IMR-90 (cell line): ENCODE measurements around the gene STPG4. TPM values are rescaled to one million over a fixed set of nuclear protein-coding genes. Genes with fewer than 3 reads are reported as not detected.
A peak's percentile ranks its signal among the peaks of the same experiment; 100 is the strongest.

Experiments
- ATAC-seq: fragments of 200-7000 bp; cut with Tn5 transposase; 2 replicates; pipeline ENCODE4 v1.9.1; 2020; ENCODE audit warnings: low read depth, mild to moderate bottlenecking, moderate library complexity
- BruUV-seq: library from RNA; stranded (reverse); fragments of 400-500 nt; replicated peaks from 2 replicates; lab custom pipeline; 2021; lab: Mats Ljungman, UMichigan
- CTCF ChIA-PET: fragments of 300-600 bp; formaldehyde crosslinking; extraction: SDS; loops from one replicate; lab custom pipeline; 2021; ENCODE audit warnings: antibody characterized with exemption; lab: Yijun Ruan, JAX
- POLR2A ChIA-PET: fragments of 300-600 bp; sonication (Branson Sonifier 250); formaldehyde crosslinking; loops from one replicate; lab custom pipeline; 2022; ENCODE audit warnings: antibody characterized with exemption; ENCODE audit not compliant: unreplicated experiment; lab: Charles Lee
- DNase-seq: peaks from one replicate; pipeline ENCODE4 v3.0.0; 2013
- H2AFZ ChIP-seq: replicated peaks from 2 replicates; pipeline ENCODE3; 2013; ENCODE audit warnings: low read length, mild to moderate bottlenecking; ENCODE audit not compliant: poor library complexity
- H2AK5ac ChIP-seq: 2 replicates; pipeline ENCODE4 v1.6.1; 2013; ENCODE audit warnings: low read depth, low read length, inconsistent platforms
- H2AK9ac ChIP-seq: replicated peaks from 2 replicates; pipeline ENCODE3; 2013; ENCODE audit warnings: mild to moderate bottlenecking, low read depth, low read length, moderate library complexity; ENCODE audit not compliant: poor library complexity
- H2BK120ac ChIP-seq: 2 replicates; pipeline ENCODE4 v1.6.1; 2013; ENCODE audit warnings: low read depth, low read length, inconsistent platforms
- H2BK15ac ChIP-seq: 3 replicates; pipeline ENCODE4 v1.6.1; 2013; ENCODE audit warnings: low read depth, low read length, inconsistent platforms
- H2BK20ac ChIP-seq: 2 replicates; pipeline ENCODE4 v1.6.1; 2013; ENCODE audit warnings: low read depth, mild to moderate bottlenecking, inconsistent platforms, low read length, moderate library complexity
- H2BK5ac ChIP-seq: 2 replicates; pipeline ENCODE4 v1.6.1; 2013; ENCODE audit warnings: mild to moderate bottlenecking, low read depth, low read length, inconsistent platforms; ENCODE audit not compliant: poor library complexity, severe bottlenecking
- H3K14ac ChIP-seq: replicated peaks from 2 replicates; pipeline ENCODE4 v1.6.1; 2013; ENCODE audit warnings: low read depth, low read length, inconsistent platforms
- H3K18ac ChIP-seq: 2 replicates; pipeline ENCODE4 v1.6.1; 2013; ENCODE audit warnings: low read depth, low read length, control low read depth
- H3K23ac ChIP-seq: 2 replicates; pipeline ENCODE4 v1.6.1; 2013; ENCODE audit warnings: low read depth, low read length, inconsistent platforms
- H3K27ac ChIP-seq: 2 replicates; pipeline ENCODE4 v1.5.1; 2013; ENCODE audit warnings: mild to moderate bottlenecking, control low read depth, low read length; ENCODE audit not compliant: insufficient read depth
- H3K27me3 ChIP-seq: 2 replicates; pipeline ENCODE4 v1.6.1; 2013; ENCODE audit warnings: low read length; ENCODE audit not compliant: control insufficient read depth, insufficient read depth
- H3K36me3 ChIP-seq: 2 replicates; pipeline ENCODE4 v1.6.1; 2013; ENCODE audit warnings: low read length, mixed read lengths; ENCODE audit not compliant: control insufficient read depth, insufficient read depth
- H3K4ac ChIP-seq: 2 replicates; pipeline ENCODE4 v1.6.1; 2013; ENCODE audit warnings: low read depth, low read length, inconsistent platforms
- H3K4me1 ChIP-seq: 2 replicates; pipeline ENCODE4 v1.6.1; 2013; ENCODE audit warnings: low read length, mixed read lengths; ENCODE audit not compliant: control insufficient read depth, insufficient read depth
- H3K4me2 ChIP-seq: 2 replicates; pipeline ENCODE4 v1.6.1; 2013; ENCODE audit warnings: low read depth, mild to moderate bottlenecking, control low read depth, low read length, moderate library complexity
- H3K4me3 ChIP-seq: 2 replicates; pipeline ENCODE4 v1.5.1; 2013; ENCODE audit warnings: low read depth, mild to moderate bottlenecking, control low read depth, low read length, moderate library complexity; ENCODE audit not compliant: insufficient read depth
- H3K56ac ChIP-seq: 2 replicates; pipeline ENCODE4 v1.6.1; 2013; ENCODE audit warnings: low read length, inconsistent platforms; ENCODE audit not compliant: insufficient read depth; ENCODE audit errors: extremely low read depth
- H3K79me1 ChIP-seq, 2 experiments: 2 replicates each; pipeline ENCODE4 v1.6.1; 2013; ENCODE audit warnings: low read length in 2 of 2, inconsistent platforms in 1 of 2, low read depth in 1 of 2
- H3K9ac ChIP-seq: 2 replicates; pipeline ENCODE4 v1.6.1; 2013; ENCODE audit warnings: low read depth, low read length, control low read depth
- H3K9me1 ChIP-seq: 2 replicates; pipeline ENCODE4 v1.6.1; 2013; ENCODE audit warnings: low read length, inconsistent platforms; ENCODE audit not compliant: insufficient read depth
- H3K9me3 ChIP-seq: 2 replicates; pipeline ENCODE4 v1.6.1; 2013; ENCODE audit warnings: low read length; ENCODE audit not compliant: control insufficient read depth, insufficient read depth
- H4K20me1 ChIP-seq: 2 replicates; pipeline ENCODE4 v1.6.1; 2013; ENCODE audit warnings: low read length, inconsistent platforms; ENCODE audit not compliant: insufficient read depth
- H4K5ac ChIP-seq: 2 replicates; pipeline ENCODE4 v1.6.1; 2013; ENCODE audit warnings: mild to moderate bottlenecking, low read depth, low read length, control low read depth
- H4K8ac ChIP-seq, 2 experiments: 2 replicates each; pipeline ENCODE4 v1.6.1; 2013; ENCODE audit warnings: low read depth in 2 of 2, low read length in 2 of 2, control low read depth in 1 of 2, inconsistent platforms in 1 of 2
- H4K91ac ChIP-seq: 2 replicates; pipeline ENCODE4 v1.6.1; 2013; ENCODE audit warnings: low read depth, low read length, inconsistent platforms; ENCODE audit not compliant: insufficient read depth
- BHLHE40 ChIP-seq: fragments of 150-350 bp; IDR thresholded peaks from 2 replicates; pipeline ENCODE4 v1.6.1; 2016; ENCODE audit warnings: mild to moderate bottlenecking, low read depth, low read length
- CEBPB ChIP-seq: IDR thresholded peaks from 2 replicates; pipeline ENCODE4 v1.6.1; 2012; ENCODE audit warnings: low read depth, low read length, improper control_type of control experiment
- CHD1 ChIP-seq: IDR thresholded peaks from 2 replicates; pipeline ENCODE4 v1.6.1; 2012; ENCODE audit warnings: low read depth, low read length, improper control_type of control experiment
- ELK1 ChIP-seq: fragments of 150-350 bp; IDR thresholded peaks from 2 replicates; pipeline ENCODE4 v1.6.1; 2016; ENCODE audit warnings: low read depth, mild to moderate bottlenecking, low read length, moderate library complexity, borderline replicate concordance
- FOS ChIP-seq: fragments of 150-350 bp; IDR thresholded peaks from 2 replicates; pipeline ENCODE4 v1.6.1; 2016; ENCODE audit warnings: low read depth, low read length
- NFE2L2 ChIP-seq: fragments of 150-350 bp; IDR thresholded peaks from 2 replicates; pipeline ENCODE4 v1.6.1; 2016; ENCODE audit warnings: low read depth, mild to moderate bottlenecking, low read length
- RFX5 ChIP-seq: IDR thresholded peaks from 2 replicates; pipeline ENCODE4 v1.8.0; 2012; ENCODE audit warnings: low read depth, mild to moderate bottlenecking, low read length, moderate library complexity
- WGBS, 2 experiments: methylation state at CpG; one replicate each; pipeline versions ENCODE4 v1.1.5 to v1.1.7; 2013; ENCODE audit warnings: missing lambda C conversion rate in 2 of 2; ENCODE audit not compliant: insufficient read length in 1 of 2; ENCODE audit errors: extremely low coverage in 2 of 2; 5-methylcytosine and 5-hydroxymethylcytosine counted together
- dilution Hi-C: fragments of 300-500 bp; cut with HindIII; formaldehyde crosslinking; loops from one replicate; pipeline ENCODE4 v1.14.3; 2018; ENCODE audit warnings: low sequenced_read_pairs; ENCODE audit not compliant: unreplicated experiment
- in situ Hi-C: fragments of 300-500 bp; cut with MboI; formaldehyde crosslinking; loops from 3 replicates; pipeline ENCODE4 v1.14.3; 2019; ENCODE audit warnings: low sequenced_read_pairs, inconsistent platforms, mixed read lengths
- intact Hi-C: fragments of 100-400 bp; cut with micrococcal nuclease; formaldehyde crosslinking; loops from 2 replicates; pipeline ENCODE4 v1.10.0; 2022
- polyA plus RNA-seq, 3 experiments: library from polyadenylated mRNA; depleted of rRNA; stranded (reverse); fragments of >200 nt; gene quantifications; 2 replicates each; pipeline ENCODE4 v1.2.3, GENCODE V29; 2012; ENCODE audit warnings: low replicate concordance in 1 of 3
- total RNA-seq: library from RNA; depleted of rRNA; stranded (reverse); fragments of >200 nt; gene quantifications from 2 replicates; pipeline ENCODE4 v1.2.3, GENCODE V29; 2012

Gene STPG4
- total and polyA plus RNA-seq, 2 of the 4 experiments (the other 2 are of a cell fraction), result 0.12 to 0.18 TPM

GRCh38 chr2:47056868-47057686 is 98.0 kb downstream of the STPG4 start:
- Histone ChIP-seq H3K9me3 (no peaks in the 10 kb centered on the region), H2AK9ac (peak overlapping the region; percentile 96), H4K91ac (peak overlapping the region; percentile 98), H3K27ac (peak overlapping the region; percentile 90), H3K18ac (peak overlapping the region; percentile 93), H3K4me3 (no peak overlapping the region), H3K27me3 (no peaks in the 10 kb centered on the region), H3K36me3 (peaks cover 27% of the 10 kb centered on the region; the same call in 1 of the 2 replicates), H4K20me1 (no peaks in the 10 kb centered on the region), H2BK5ac (peak overlapping the region; percentile 86), H4K8ac (peak overlapping the region; percentile 51 to 95), H2AFZ (peak overlapping the region; percentile 80), H3K4me2 (no peak overlapping the region), H2BK15ac (peak overlapping the region; percentile 89; the same call in 2 of the 3 replicates), H3K56ac (peak overlapping the region; percentile 67; the same call in 1 of the 2 replicates), H3K4me1 (peaks cover 37% of the 10 kb centered on the region), H3K23ac (peak overlapping the region; percentile 99), H3K9ac (peak overlapping the region; percentile 26), H4K5ac (peak overlapping the region; percentile 87), H3K14ac (peak overlapping the region; percentile 99), H3K4ac (peak overlapping the region; percentile 99), H2AK5ac (peak overlapping the region; percentile 98), H2BK20ac (peak overlapping the region; percentile 95), H2BK120ac (peak overlapping the region; percentile 98), H3K79me1 (peaks cover 15 to 67% of the 10 kb centered on the region in 2 experiments; a peak in 3 of 4 replicates), H3K9me1 (peaks cover 43% of the 10 kb centered on the region)
- WGBS, 2 experiments, result 70% methylated on average over 3 of the region's 15 CpGs; no CpG with 5 or more reads in 1 of the 2 experiments
- ATAC-seq (peak; percentile 13), DNase-seq (no peak)
- no TSS peak for BruUV-seq
- dilution Hi-C loops (no loop called here), in situ Hi-C loops (no loop called here), intact Hi-C loops (no loop called here)
- ChIA-PET POLR2A (interaction anchor here (2.9 kb wide), 1 partner anchor 13 kb away, joined by 6 read pairs; no protein-coding TSS in a partner anchor), CTCF (no interaction called here)
- TF ChIP-seq BHLHE40 (no peak), CHD1 (no peak), CEBPB (no peak), RFX5 (no peak), NFE2L2 (no peak), FOS (no peak), ELK1 (no peak)
